GM12878 (cell line): ENCODE measurements around the gene TTYH1.

Source experiments
- CTCF ChIP-seq, 3 experiments: IDR thresholded peaks in 2 of 3; conservative IDR thresholded peaks in 1 of 3; 2 replicates each; pipeline ENCODE4 v1.5.1; 2011; ENCODE audit warnings: low read depth in 3 of 3, low read length in 3 of 3, mild to moderate bottlenecking in 3 of 3, control low read depth in 2 of 3, moderate library complexity in 2 of 3, inconsistent platforms in 1 of 3, mixed read lengths in 1 of 3; ENCODE audit not compliant: control insufficient read depth in 2 of 3, insufficient read depth in 1 of 3; ENCODE audit errors: extremely low read depth in 1 of 3
- NR2F1 ChIP-seq: fragments of 450-650 bp; conservative IDR thresholded peaks from 2 replicates; pipeline ENCODE4 v1.6.1; 2017; ENCODE audit warnings: mild to moderate bottlenecking
- POLR2A ChIP-seq: IDR thresholded peaks from 2 replicates; pipeline ENCODE4 v1.6.1; 2011; ENCODE audit warnings: low read depth, mild to moderate bottlenecking, low read length
- POLR2AphosphoS5 ChIP-seq: IDR thresholded peaks from 2 replicates; pipeline ENCODE4 v1.6.1; 2011; ENCODE audit warnings: mild to moderate bottlenecking, low read length, inconsistent platforms
- RELA ChIP-seq: fragments of 450-650 bp; IDR thresholded peaks from 2 replicates; pipeline ENCODE4 v1.8.0; 2014; ENCODE audit warnings: borderline replicate concordance; ENCODE audit not compliant: partially characterized antibody
- SIN3A ChIP-seq: IDR thresholded peaks from 2 replicates; pipeline ENCODE4 v1.6.1; 2012; ENCODE audit warnings: low read depth, low read length, improper control_type of control experiment
- SMAD1 ChIP-seq: fragments of 450-650 bp; IDR thresholded peaks from 2 replicates; pipeline ENCODE4 v1.6.1; 2018; ENCODE audit warnings: mild to moderate bottlenecking, low read depth; ENCODE audit not compliant: partially characterized antibody
- TCF12 ChIP-seq: IDR thresholded peaks from 2 replicates; pipeline ENCODE4 v1.6.1; 2011; ENCODE audit warnings: low read depth, mild to moderate bottlenecking, low read length
- ZNF24 ChIP-seq: fragments of 450-650 bp; IDR thresholded peaks from 2 replicates; pipeline ENCODE4 v1.6.1; 2017; ENCODE audit warnings: antibody characterized with exemption, mild to moderate bottlenecking

GRCh38 chr19:54407780-54408179 is 7.5 kb upstream of the TTYH1 start:
- TF ChIP-seq POLR2A (no peak), TCF12 (no peak), NR2F1 (no peak), POLR2AphosphoS5 (no peak), CTCF (IDR thresholded peaks at IDR 0.05 in 2 of 3, conservative IDR thresholded peaks at IDR 0.05 in 1 of 3; ENCODE audit: control insufficient read depth in 2 of 3, extremely low read depth in 1 of 3, insufficient read depth in 1 of 3, low read depth in 3 of 3, low read length in 3 of 3) (no peak), SIN3A (no peak), SMAD1 (no peak), RELA (no peak), ZNF24 (no peak)
